Skeletal muscle tissue (tissue), 4 donors: ENCODE results near the gene ARID1B. TPM values are rescaled to one million over a fixed set of nuclear protein-coding genes. Genes with fewer than 3 reads are reported as not detected.

Experiments
- H3K27ac ChIP-seq: one replicate; pipeline ENCODE4 v1.7.0; 2013; ENCODE audit warnings: mild to moderate bottlenecking, low read depth, low read length, inconsistent platforms
- H3K27me3 ChIP-seq, 3 donors: one replicate each; pipeline ENCODE4 v1.7.0; 2013; ENCODE audit warnings: low read length in 3 of 3; ENCODE audit not compliant: control insufficient read depth in 3 of 3, insufficient read depth in 3 of 3
- H3K36me3 ChIP-seq, 3 donors: one replicate each; pipeline ENCODE4 v1.7.0; 2013; ENCODE audit warnings: low read length in 3 of 3; ENCODE audit not compliant: control insufficient read depth in 3 of 3, insufficient read depth in 3 of 3
- H3K4me1 ChIP-seq, 3 donors: one replicate each; pipeline ENCODE4 v1.7.0; 2013; ENCODE audit warnings: low read length in 3 of 3, mild to moderate bottlenecking in 3 of 3; ENCODE audit not compliant: control insufficient read depth in 3 of 3, insufficient read depth in 3 of 3
- H3K4me3 ChIP-seq, 3 donors: one replicate each; pipeline ENCODE4 v1.7.0; 2013; ENCODE audit warnings: low read length in 3 of 3
- H3K9ac ChIP-seq, 3 donors: one replicate each; pipeline ENCODE4 v1.7.0; 2013; ENCODE audit warnings: low read length in 3 of 3, mild to moderate bottlenecking in 3 of 3, moderate library complexity in 2 of 3, low read depth in 1 of 3
- H3K9me3 ChIP-seq, 3 donors: one replicate each; pipeline ENCODE4 v1.7.0; 2013; ENCODE audit warnings: low read length in 3 of 3; ENCODE audit not compliant: control insufficient read depth in 3 of 3
- total RNA-seq: library from RNA; depleted of rRNA; stranded (reverse); fragments of >200 nt; gene quantifications from one replicate; pipeline ENCODE4 v1.2.3, GENCODE V29; 2014
- donor health status: Osteomylitis.

The ARID1B gene
- total RNA-seq, 1 donor from 2014 or later, result 73.6 TPM

- Histone ChIP-seq H3K36me3 (no peaks in the 10 kb centered on the region), H3K27me3 (peaks cover 3 to 21% (median 13%) of the 10 kb centered on the region in 3 donors), H3K4me1 (peaks cover 45 to 75% (median 54%) of the 10 kb centered on the region in 3 donors), H3K9me3 (no peaks in the 10 kb centered on the region), H3K27ac (no peak overlapping the region), H3K9ac (no peak overlapping the region), H3K4me3 (no peak overlapping the region)
These were observed 462.0 kb downstream of the ARID1B start for GRCh38 chr6:157239148-157239547.

- H3K4me1 ChIP-seq, result peaks cover 50 to 77% (median 58%) of the 10 kb centered on the region in 3 donors
- peak overlapping the region; percentile 93 for H3K27ac ChIP-seq
- peak overlapping the region; percentile 68 to 70 (median 68) for H3K4me3 ChIP-seq
- H3K36me3 ChIP-seq, result no peaks in the 10 kb centered on the region
- no peaks in the 10 kb centered on the region for H3K9me3 ChIP-seq
- H3K9ac ChIP-seq, result peak overlapping the region in 1 of 3 donors; percentile 65
- peaks cover 3 to 19% (median 12%) of the 10 kb centered on the region in 3 donors for H3K27me3 ChIP-seq
These were observed 462.5 kb downstream of the ARID1B start for GRCh38 chr6:157239671-157240058.

- H3K9ac ChIP-seq, result peak overlapping the region; percentile 65 to 81 (median 76)
- H3K36me3 ChIP-seq, result no peaks in the 10 kb centered on the region
- H3K27me3 ChIP-seq, result peaks cover 3 to 13% (median 5%) of the 10 kb centered on the region in 3 donors
- peak overlapping the region; percentile 93 for H3K27ac ChIP-seq
- peak overlapping the region; percentile 68 to 70 (median 68) for H3K4me3 ChIP-seq
- no peaks in the 10 kb centered on the region for H3K9me3 ChIP-seq
- H3K4me1 ChIP-seq, result peaks cover 51 to 77% (median 60%) of the 10 kb centered on the region in 3 donors
These were observed 463.1 kb downstream of the ARID1B start for GRCh38 chr6:157240059-157240959.

GRCh38 chr6:157240960-157241311, 463.8 kb downstream of the ARID1B start:
- H3K9me3 ChIP-seq, result no peaks in the 10 kb centered on the region
- H3K9ac ChIP-seq, result peak overlapping the region in 2 of 3 donors; percentile 40 to 81
- H3K27me3 ChIP-seq, result peaks cover 0 to 10% (median under 1%) of the 10 kb centered on the region in 3 donors
- peak overlapping the region; percentile 93 for H3K27ac ChIP-seq
- peak overlapping the region in 2 of 3 donors; percentile 68 to 70 for H3K4me3 ChIP-seq
- no peaks in the 10 kb centered on the region for H3K36me3 ChIP-seq
- H3K4me1 ChIP-seq, result peaks cover 45 to 76% (median 60%) of the 10 kb centered on the region in 3 donors

GRCh38 chr6:157242791-157243190, 465.6 kb downstream of the ARID1B start:
- peak overlapping the region; percentile 93 for H3K27ac ChIP-seq
- H3K9me3 ChIP-seq, result no peaks in the 10 kb centered on the region
- peaks cover 45 to 70% (median 60%) of the 10 kb centered on the region in 3 donors for H3K4me1 ChIP-seq
- no peaks in the 10 kb centered on the region for H3K36me3 ChIP-seq
- no peak overlapping the region for H3K4me3 ChIP-seq
- H3K9ac ChIP-seq, result peak overlapping the region in 1 of 3 donors; percentile 40
- no peaks in the 10 kb centered on the region for H3K27me3 ChIP-seq

GRCh38 chr6:157244175-157244574, 467.0 kb downstream of the ARID1B start:
- H3K4me3 ChIP-seq, result peak overlapping the region in 2 of 3 donors; percentile 14 to 31
- H3K36me3 ChIP-seq, result no peaks in the 10 kb centered on the region
- H3K4me1 ChIP-seq, result peaks cover 44 to 67% (median 59%) of the 10 kb centered on the region in 3 donors
- H3K9me3 ChIP-seq, result peaks cover 0 to 4% (median 0%) of the 10 kb centered on the region in 3 donors
- H3K27ac ChIP-seq, result peak overlapping the region; percentile 46
- H3K27me3 ChIP-seq, result no peaks in the 10 kb centered on the region
- peak overlapping the region in 1 of 3 donors; percentile 8 for H3K9ac ChIP-seq

GRCh38 chr6:157244780-157245179, 467.6 kb downstream of the ARID1B start:
- Histone ChIP-seq H3K36me3 (no peaks in the 10 kb centered on the region), H3K4me3 (no peak overlapping the region), H3K27ac (peak overlapping the region; percentile 46), H3K9me3 (peaks cover 0 to 4% (median 0%) of the 10 kb centered on the region in 3 donors), H3K9ac (peak overlapping the region in 2 of 3 donors; percentile 8 to 35), H3K4me1 (peaks cover 38 to 61% (median 53%) of the 10 kb centered on the region in 3 donors), H3K27me3 (no peaks in the 10 kb centered on the region)

- peaks cover 32 to 55% (median 47%) of the 10 kb centered on the region in 3 donors for H3K4me1 ChIP-seq
- no peaks in the 10 kb centered on the region for H3K36me3 ChIP-seq
- no peak overlapping the region for H3K4me3 ChIP-seq
- H3K27me3 ChIP-seq, result no peaks in the 10 kb centered on the region
- no peak overlapping the region for H3K27ac ChIP-seq
- no peak overlapping the region for H3K9ac ChIP-seq
- peaks cover 0 to 4% (median 0%) of the 10 kb centered on the region in 3 donors for H3K9me3 ChIP-seq
These were observed 468.3 kb downstream of the ARID1B start for GRCh38 chr6:157245436-157245835.

GRCh38 chr6:157246048-157246630, 469.0 kb downstream of the ARID1B start:
- Histone ChIP-seq H3K4me3 (no peak overlapping the region), H3K4me1 (peaks cover 27 to 48% (median 40%) of the 10 kb centered on the region in 3 donors), H3K9ac (no peak overlapping the region), H3K27ac (no peak overlapping the region), H3K36me3 (no peaks in the 10 kb centered on the region), H3K27me3 (no peaks in the 10 kb centered on the region), H3K9me3 (peaks cover 0 to 4% (median 0%) of the 10 kb centered on the region in 3 donors)
